ENCODE measurements around the gene NDST1. TPM values are rescaled to one million over a fixed set of nuclear protein-coding genes. Genes with fewer than 3 reads are reported as not detected.

Gene NDST1
- polyA plus RNA-seq, 1 donor from 2014 or later: 3.1 TPM

GRCh38 chr5:150565868-150566267, 57.9 kb downstream of the NDST1 start:
- Mint-ChIP-seq H3K9me3 (no peaks in the 10 kb centered on the region), H3K4me1 (peaks cover 0 to 1% (median 1%) of the 10 kb centered on the region in 3 donors), H3K27me3 (no peaks in the 10 kb centered on the region), H3K4me3 (no peak overlapping the region), H3K27ac (no peak overlapping the region), H3K36me3 (peaks cover 1% of the 10 kb centered on the region)

DNA sequence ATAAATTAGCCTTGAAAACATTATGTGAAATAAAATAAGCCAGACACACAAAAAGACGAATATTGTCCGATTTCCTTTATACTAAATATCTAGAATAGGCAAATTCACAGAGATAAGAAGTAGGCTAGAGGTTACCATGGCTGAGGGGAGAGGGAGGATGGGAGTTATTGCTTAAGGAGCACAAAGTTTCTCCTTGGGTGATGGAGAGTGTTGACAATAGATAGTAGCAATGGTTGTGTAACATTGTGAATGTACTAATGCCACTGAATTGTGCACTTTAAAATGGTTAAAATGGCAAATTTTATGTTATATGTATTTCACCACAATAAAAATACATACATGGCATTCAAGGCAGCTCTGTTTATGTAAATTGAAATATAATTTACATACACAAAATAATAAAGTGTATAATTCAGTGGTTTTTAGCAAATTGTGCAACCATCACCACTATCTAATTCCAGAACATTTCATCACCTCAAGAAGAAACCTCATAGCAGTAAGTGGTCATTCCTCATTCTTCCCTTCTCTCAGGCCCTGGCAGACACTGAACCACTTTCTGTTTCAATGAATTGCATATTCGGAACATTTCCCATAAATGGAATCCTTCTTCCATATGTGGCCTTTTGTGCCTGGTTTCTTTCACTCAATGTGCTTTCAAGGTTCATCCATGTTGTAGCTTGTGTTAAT, 59.2 kb downstream of the NDST1 start:
- peaks cover 0 to 1% (median 0%) of the 10 kb centered on the region in 3 donors for H3K4me1 Mint-ChIP-seq
- H3K27ac Mint-ChIP-seq: no peak overlapping the region
- no peaks in the 10 kb centered on the region for H3K9me3 Mint-ChIP-seq

DNA sequence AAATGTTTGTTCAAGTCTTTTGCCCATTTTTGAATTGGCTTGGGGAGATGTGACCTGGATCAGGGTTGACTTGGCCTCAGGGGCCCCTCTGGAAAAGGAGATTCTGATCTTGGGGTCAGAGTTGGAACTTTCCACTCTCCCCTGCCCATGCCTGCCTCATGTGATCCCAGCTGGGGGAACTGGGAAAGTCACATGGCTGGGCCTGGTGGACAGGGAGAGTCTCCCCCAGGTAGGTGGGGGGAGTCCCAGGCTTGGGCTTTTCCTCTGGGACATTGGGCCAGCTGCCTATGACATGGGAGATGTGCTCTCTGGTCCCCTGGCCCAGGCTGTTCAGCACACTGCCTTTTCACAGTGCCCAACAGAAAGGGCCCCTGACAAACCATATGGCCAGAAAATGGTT, 60.7 kb downstream of the NDST1 start:
- no peaks in the 10 kb centered on the region for H3K27me3 Mint-ChIP-seq
- peaks cover 0 to 1% (median 0%) of the 10 kb centered on the region in 3 donors for H3K4me1 Mint-ChIP-seq
- peaks cover 1% of the 10 kb centered on the region for H3K36me3 Mint-ChIP-seq
- H3K27ac Mint-ChIP-seq: peak overlapping the region in 1 of 3 donors; percentile 75
- no peaks in the 10 kb centered on the region for H3K9me3 Mint-ChIP-seq
- H3K4me3 Mint-ChIP-seq: no peak overlapping the region

More for the DNA sequence above, 59.2 kb downstream of the NDST1 start:
- Mint-ChIP-seq H3K4me3 (no peak overlapping the region), H3K27me3 (no peaks in the 10 kb centered on the region), H3K36me3 (peaks cover 1% of the 10 kb centered on the region)

DNA sequence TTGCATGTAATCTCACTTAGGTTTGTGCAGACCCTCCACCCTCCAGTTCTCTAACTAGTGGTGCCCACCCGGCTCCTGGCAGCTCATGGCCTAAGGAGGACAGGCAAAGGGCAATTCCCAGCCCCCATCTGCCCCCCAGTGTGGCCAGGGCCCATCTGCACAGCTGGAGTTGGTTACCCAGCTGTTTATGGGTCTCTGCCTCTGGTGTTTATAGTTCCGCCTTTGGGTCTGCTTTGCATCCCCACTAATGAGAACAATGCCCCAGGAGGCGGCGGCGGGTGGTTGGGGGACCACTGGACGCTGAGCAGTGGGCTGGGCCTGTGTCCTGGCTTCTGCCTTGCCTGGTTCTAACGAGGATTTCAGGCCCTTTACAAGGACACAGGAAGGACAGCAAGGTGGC, 62.4 kb downstream of the NDST1 start:
- H3K9me3 Mint-ChIP-seq: no peaks in the 10 kb centered on the region
- H3K27me3 Mint-ChIP-seq: no peaks in the 10 kb centered on the region
- peaks cover 1% of the 10 kb centered on the region for H3K36me3 Mint-ChIP-seq
- peak overlapping the region in 1 of 4 donors; percentile 47 for H3K4me3 Mint-ChIP-seq
- no peak overlapping the region for H3K27ac Mint-ChIP-seq
- peaks cover 0 to 1% (median 0%) of the 10 kb centered on the region in 3 donors for H3K4me1 Mint-ChIP-seq

DNA sequence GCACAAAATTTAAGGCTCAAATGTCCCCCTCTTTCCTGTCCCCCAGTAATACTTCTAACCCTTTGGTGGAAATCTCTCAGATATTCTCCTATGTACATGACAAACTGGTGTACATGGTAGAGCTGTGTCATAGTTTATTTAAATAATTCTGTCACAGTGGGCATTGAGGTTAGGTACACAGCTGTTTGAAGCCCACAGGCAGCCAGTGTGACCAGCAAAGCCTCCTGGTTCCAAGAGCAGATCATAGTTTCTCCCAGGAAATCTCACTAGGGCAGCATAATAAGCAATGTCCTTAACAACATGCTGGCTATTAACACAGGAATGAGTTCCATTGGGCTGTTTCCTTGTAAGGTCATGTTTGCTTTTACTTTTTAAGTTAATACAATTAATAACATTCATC, 63.9 kb downstream of the NDST1 start:
- Mint-ChIP-seq H3K36me3 (peaks cover 1% of the 10 kb centered on the region), H3K4me1 (peaks cover 0 to 1% (median 0%) of the 10 kb centered on the region in 3 donors), H3K27me3 (no peaks in the 10 kb centered on the region), H3K27ac (no peak overlapping the region), H3K9me3 (no peaks in the 10 kb centered on the region), H3K4me3 (no peak overlapping the region)

DNA sequence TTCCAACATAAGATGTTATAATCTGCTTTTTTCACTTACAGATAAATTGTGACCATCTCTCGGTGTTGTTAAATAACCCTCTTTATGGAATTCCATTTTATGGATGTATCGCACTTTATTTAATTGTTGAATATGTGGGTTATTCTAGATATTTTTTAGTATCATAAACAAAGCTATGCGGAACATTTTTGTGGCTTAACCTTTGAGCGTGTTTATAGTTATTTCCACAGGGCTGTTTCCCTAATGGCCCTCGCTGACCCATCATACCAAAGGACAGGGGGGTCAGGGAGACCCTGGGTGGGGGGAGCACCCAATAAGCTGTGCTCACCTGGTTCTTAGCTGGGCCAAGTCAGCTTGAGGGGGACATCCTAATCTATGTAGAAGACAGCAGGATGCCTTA, 65.3 kb downstream of the NDST1 start:
- peaks cover 1% of the 10 kb centered on the region for H3K36me3 Mint-ChIP-seq
- H3K4me3 Mint-ChIP-seq: no peak overlapping the region
- no peaks in the 10 kb centered on the region for H3K27me3 Mint-ChIP-seq
- H3K9me3 Mint-ChIP-seq: no peaks in the 10 kb centered on the region
- H3K27ac Mint-ChIP-seq: no peak overlapping the region
- H3K4me1 Mint-ChIP-seq: peaks cover 0 to 1% (median 0%) of the 10 kb centered on the region in 3 donors

DNA sequence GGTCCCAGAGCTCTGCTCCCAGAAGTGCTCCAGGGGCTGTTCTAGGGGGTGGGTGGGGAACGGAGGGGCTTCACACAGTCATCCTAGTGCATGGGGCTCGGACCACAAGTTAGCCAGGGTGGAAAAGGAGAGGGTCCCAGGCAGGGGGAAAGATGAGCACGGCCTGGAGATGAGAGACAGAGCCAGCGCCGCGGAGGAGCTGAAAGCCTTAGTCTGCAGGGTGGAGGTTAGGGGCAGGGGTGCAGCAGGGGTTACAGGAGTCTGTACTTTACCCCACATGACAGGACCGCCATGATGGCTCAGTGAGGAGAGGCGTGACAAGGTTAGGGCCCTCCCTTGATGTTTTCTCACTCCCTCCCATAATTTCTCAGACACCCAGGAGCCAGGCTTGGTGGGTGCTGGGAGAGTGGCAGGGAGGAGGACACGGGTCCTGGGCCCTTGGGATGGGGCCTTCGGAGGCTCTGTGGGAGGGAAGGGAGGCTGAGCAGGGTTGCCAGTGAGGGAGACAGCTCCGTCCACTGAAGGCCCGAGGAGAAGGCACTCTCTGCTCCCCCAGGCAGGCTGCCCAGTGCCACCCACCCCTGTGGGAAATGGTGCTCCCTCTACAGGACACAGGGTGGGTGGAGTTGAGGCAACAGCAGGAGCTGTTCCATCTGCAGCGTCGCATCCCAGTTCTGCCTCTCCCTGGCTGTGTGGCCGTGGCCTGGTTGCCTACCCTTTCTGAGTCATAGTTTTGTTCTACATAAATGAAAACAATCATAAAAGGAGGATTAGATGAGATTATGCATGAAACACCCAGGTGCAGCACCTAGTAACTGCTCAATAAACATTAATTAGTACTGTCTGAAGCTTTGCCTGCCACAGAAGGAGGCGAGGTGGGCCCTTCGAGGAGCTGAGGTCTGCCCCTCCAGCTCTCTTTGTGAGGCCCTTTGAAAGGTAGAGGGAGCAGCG, 66.2 kb downstream of the NDST1 start:
- Mint-ChIP-seq H3K4me3 (no peak overlapping the region), H3K9me3 (no peaks in the 10 kb centered on the region), H3K4me1 (peaks cover 0 to 1% (median 0%) of the 10 kb centered on the region in 3 donors), H3K27me3 (no peaks in the 10 kb centered on the region), H3K27ac (no peak overlapping the region), H3K36me3 (peaks cover 1% of the 10 kb centered on the region)

DNA sequence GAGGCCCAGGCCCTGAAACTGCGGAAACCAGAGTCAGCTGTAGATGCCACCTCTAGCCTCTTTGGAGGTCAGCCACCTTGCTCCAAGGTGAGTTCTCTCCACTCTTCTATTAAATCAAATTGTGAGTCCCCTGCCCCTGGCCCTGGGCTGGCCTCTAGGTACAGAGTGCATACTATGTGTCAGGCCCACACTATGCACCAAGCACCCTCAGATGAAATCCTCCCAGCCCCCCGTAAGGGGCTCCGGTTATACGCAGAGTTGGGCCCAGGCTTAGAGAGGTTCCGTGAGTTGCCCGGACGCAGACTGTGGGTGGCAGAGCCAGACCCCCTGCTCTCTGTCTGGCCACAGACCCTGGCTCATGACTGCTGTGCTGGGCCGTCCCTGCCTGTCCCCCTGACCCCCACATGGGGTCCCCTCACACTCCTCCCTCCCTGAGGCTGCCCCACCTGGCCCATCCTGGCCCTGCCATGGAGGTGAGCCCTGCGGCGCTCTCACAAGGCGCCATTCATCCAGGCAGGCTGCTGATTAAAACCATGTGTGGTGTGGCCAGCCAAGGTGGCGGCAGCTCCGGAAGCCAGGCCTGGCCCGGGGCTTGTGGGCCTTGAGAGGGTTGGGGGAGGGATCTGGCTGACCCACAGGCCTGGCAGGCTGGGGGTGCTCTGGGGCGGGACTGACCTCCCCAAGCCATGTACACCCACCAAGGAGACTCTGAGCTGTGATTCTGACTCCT, 67.1 kb downstream of the NDST1 start:
- no peaks in the 10 kb centered on the region for H3K4me1 Mint-ChIP-seq
- no peaks in the 10 kb centered on the region for H3K9me3 Mint-ChIP-seq
- H3K36me3 Mint-ChIP-seq: peaks cover 1% of the 10 kb centered on the region
- H3K27me3 Mint-ChIP-seq: no peaks in the 10 kb centered on the region
- H3K4me3 Mint-ChIP-seq: no peak overlapping the region
- no peak overlapping the region for H3K27ac Mint-ChIP-seq

- peaks cover 2% of the 10 kb centered on the region for H3K27me3 Mint-ChIP-seq
- no peak overlapping the region for H3K27ac Mint-ChIP-seq
- H3K36me3 Mint-ChIP-seq: no peaks in the 10 kb centered on the region
- H3K4me1 Mint-ChIP-seq: no peaks in the 10 kb centered on the region
- no peaks in the 10 kb centered on the region for H3K9me3 Mint-ChIP-seq
- H3K4me3 Mint-ChIP-seq: no peak overlapping the region
Measured at GRCh38 chr5:150575745-150576448, 68.0 kb downstream of the NDST1 start.

GRCh38 chr5:150576449-150576949, 68.6 kb downstream of the NDST1 start:
- Mint-ChIP-seq H3K27me3 (peaks cover 2% of the 10 kb centered on the region), H3K27ac (no peak overlapping the region), H3K9me3 (no peaks in the 10 kb centered on the region), H3K36me3 (no peaks in the 10 kb centered on the region), H3K4me3 (no peak overlapping the region), H3K4me1 (no peaks in the 10 kb centered on the region)

DNA sequence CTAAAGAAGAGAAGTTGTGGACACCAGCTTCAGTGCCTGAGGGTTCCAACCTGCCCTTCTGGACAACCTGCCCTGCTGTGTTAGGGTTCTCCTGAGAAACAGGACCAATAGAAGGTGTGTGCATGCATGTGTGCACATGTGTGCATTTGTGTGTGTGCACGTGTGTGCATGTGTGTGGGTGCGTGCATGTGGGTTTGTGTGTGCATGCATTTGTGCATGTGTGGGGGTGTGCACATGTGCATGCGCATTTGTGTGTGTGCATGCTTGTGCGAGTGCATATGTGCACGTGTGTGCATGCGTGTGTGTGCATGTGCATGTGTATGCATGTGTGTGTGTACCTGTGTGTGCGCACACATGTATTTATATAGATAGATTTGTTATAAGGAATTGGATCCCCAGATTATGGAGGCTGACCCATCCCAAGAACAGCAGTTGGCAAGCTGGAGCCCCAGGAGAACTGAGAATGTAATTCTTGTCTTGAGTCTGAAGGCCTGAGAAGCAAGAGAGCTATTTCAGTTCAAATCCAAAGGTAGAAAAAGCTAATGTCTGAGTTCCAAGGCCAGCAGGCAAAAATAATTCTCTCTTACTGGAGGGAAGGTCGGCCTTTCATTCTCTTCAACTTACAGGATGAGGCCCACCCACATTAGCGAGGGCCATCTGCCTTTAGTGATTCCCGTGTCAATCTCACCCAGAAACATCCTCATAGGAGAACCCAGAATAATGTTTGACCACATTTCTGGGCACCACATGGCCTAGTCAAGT, 69.6 kb downstream of the NDST1 start:
- Mint-ChIP-seq H3K27me3 (peaks cover 4% of the 10 kb centered on the region), H3K27ac (peak overlapping the region in 1 of 3 donors; percentile 69), H3K36me3 (no peaks in the 10 kb centered on the region), H3K9me3 (no peaks in the 10 kb centered on the region), H3K4me3 (no peak overlapping the region), H3K4me1 (no peaks in the 10 kb centered on the region)

GRCh38 chr5:150578781-150579461, 71.0 kb downstream of the NDST1 start:
- no peaks in the 10 kb centered on the region for H3K9me3 Mint-ChIP-seq
- no peaks in the 10 kb centered on the region for H3K4me1 Mint-ChIP-seq
- H3K27ac Mint-ChIP-seq: no peak overlapping the region
- H3K4me3 Mint-ChIP-seq: no peak overlapping the region
- H3K27me3 Mint-ChIP-seq: peaks cover 8% of the 10 kb centered on the region
- no peaks in the 10 kb centered on the region for H3K36me3 Mint-ChIP-seq

Measured in IgD-negative memory B cell (primary cell).